Measurements from ENCODE around the gene MRTFA.
"Not testable (repeated sequence)": the region's sequence is repeated elsewhere in the genome, so short reads cannot be mapped to it uniquely, and the experiment has no call there.

The MRTFA gene

DNA sequence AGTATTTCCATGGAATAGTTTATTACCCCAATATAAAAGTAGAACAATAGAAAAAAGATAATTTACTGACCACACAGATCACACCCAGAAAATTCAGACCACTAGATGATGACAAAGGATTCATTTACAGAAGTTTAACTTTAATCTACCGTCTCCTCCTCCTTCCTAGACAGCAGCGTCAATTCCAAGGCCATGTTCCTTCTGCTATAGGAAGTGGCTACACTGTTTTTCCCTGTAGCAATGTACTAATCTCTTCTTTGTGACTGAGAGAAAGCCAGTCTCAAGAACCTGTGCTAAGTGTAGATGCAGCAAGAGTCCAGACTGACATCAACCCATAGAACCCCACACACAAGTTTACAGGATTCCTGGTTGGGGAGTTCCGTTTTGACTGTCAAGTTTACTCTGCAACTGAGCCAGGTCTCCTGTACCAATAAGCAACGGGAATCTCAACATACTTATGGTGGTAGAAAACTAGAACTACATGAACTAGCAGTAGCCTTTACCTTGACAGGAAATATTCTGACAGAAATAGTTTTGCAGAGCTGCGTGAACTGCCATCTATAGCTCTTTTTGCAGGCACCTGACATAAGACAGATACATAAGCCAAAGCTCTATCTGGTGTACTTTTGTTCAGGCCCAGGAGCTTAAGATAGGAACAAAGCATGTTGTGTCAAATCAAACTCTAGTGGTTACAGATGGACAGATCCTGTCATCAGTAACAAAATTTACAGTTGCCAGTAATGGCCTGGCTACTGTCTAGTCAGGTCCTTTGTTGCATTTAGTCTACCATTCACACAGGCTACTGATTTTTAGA is 42.9 kb downstream of the MRTFA start:
- Histone ChIP-seq H3K9me3 (ENCODE audit: low read length) (no peaks in the 10 kb centered on the region), H3K36me3 (ENCODE audit: insufficient read depth, low read length) (no peaks in the 10 kb centered on the region), H3K27me3 (ENCODE audit: control insufficient read depth in 1 of 2, insufficient read depth in 2 of 2, low read length in 2 of 2) (no peaks in the 10 kb centered on the region), H3K4me1 (ENCODE audit: insufficient read depth, low read length) (peaks cover 28% of the 10 kb centered on the region), H3K27ac (ENCODE audit: low read depth, low read length) (no peak overlapping the region), H3K4me3 (ENCODE audit: low read depth in 1 of 2, low read length in 2 of 2) (no peak overlapping the region), H3K9ac (ENCODE audit: low read length) (no peak overlapping the region)

DNA sequence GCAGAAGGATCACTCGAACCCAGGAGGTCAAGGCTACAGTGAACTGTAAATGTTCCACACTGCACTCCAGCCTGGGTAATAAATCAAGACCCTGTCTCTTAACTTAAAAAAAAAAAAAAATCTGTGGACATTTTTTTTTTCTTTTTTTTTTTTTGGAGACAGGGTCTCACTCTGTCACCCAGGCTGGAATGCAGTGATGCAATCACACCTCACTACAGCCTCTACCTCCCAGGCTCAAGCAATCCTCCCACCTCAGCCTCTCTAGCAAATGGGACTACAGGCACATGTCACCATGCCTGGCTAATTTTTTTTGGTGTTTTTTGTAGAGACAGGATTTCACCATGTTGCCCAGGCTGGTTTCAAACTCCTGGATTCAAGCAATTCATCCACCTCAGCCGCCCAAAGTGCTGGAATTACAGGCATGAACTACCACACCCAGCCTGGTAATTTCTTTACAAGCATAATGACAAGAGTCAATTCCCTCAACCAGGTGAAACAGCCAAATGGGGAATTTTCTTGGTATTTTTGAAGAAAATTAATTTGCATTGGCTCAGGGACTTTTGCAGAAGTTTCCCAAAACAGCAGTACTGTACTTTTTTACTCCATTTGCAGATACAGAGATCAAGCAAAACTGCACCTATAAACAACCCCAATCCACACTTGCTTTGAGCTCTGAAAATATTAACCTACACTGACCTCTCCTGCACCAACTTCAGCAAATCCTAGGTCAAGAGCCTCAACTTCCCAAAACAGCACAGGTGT is 44.0 kb downstream of the MRTFA start:
- H3K27me3 ChIP-seq (ENCODE audit: control insufficient read depth in 1 of 2, insufficient read depth in 2 of 2, low read length in 2 of 2): no peaks in the 10 kb centered on the region
- H3K9ac ChIP-seq (ENCODE audit: low read length): no peak overlapping the region
- no peak overlapping the region for H3K27ac ChIP-seq (ENCODE audit: low read depth, low read length)
- no peaks in the 10 kb centered on the region for H3K9me3 ChIP-seq (ENCODE audit: low read length)
- peaks cover 22% of the 10 kb centered on the region for H3K4me1 ChIP-seq (ENCODE audit: insufficient read depth, low read length)
- H3K36me3 ChIP-seq (ENCODE audit: insufficient read depth, low read length): no peaks in the 10 kb centered on the region
- no peak overlapping the region for H3K4me3 ChIP-seq (ENCODE audit: low read depth in 1 of 2, low read length in 2 of 2)

DNA sequence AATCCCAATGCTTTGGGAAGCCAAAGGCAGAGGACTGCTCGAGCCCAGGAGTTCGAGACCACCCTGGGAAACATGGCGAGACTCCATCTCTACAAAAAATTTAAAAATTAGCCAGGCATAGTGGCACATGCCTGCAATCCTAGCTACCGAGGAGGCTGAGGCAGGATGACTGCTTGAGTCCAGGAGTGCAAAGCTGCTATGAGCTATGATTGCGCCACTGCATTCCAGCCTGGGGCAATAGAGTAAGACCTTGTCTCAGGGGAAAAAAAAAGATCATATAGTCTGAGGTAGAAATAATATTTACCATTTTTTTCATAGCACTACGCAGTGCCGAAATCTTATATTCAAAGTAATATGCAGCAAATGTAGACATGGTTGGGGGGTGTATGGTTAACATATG is 47.8 kb downstream of the MRTFA start:
- Histone ChIP-seq H3K4me1 (ENCODE audit: insufficient read depth, low read length) (peaks cover 6% of the 10 kb centered on the region), H3K27me3 (ENCODE audit: control insufficient read depth in 1 of 2, insufficient read depth in 2 of 2, low read length in 2 of 2) (no peaks in the 10 kb centered on the region), H3K27ac (ENCODE audit: low read depth, low read length) (no peak overlapping the region), H3K36me3 (ENCODE audit: insufficient read depth, low read length) (no peaks in the 10 kb centered on the region), H3K9me3 (ENCODE audit: low read length) (no peaks in the 10 kb centered on the region), H3K4me3 (ENCODE audit: low read depth in 1 of 2, low read length in 2 of 2) (no peak overlapping the region), H3K9ac (ENCODE audit: low read length) (no peak overlapping the region)

DNA sequence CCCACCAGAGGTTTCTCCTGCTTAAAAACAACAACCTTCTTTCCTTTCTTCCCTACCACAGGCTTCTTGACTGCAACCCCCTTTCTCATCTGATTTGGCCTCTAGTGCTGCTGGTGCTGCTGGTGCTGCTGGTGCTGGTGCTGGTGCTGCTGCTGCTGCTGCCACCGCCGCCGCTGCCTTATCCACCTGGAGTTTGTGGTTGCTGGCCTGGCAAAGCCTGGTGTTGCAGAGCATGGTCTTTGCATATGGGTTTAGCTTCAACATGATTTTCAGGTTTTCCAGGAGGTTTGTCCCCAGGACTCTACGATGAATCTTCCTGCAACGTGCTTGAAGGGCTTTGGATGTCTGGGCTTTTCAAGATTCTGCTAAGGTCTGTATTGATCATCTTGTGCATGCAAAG is 49.7 kb downstream of the MRTFA start:
- no peak overlapping the region for H3K4me3 ChIP-seq (ENCODE audit: low read depth in 1 of 2, low read length in 2 of 2)
- no peaks in the 10 kb centered on the region for H3K9me3 ChIP-seq (ENCODE audit: low read length)
- H3K9ac ChIP-seq (ENCODE audit: low read length): no peak overlapping the region
- H3K27me3 ChIP-seq (ENCODE audit: control insufficient read depth in 1 of 2, insufficient read depth in 2 of 2, low read length in 2 of 2): no peaks in the 10 kb centered on the region
- H3K4me1 ChIP-seq (ENCODE audit: insufficient read depth, low read length): no peaks in the 10 kb centered on the region
- no peaks in the 10 kb centered on the region for H3K36me3 ChIP-seq (ENCODE audit: insufficient read depth, low read length)
- no peak overlapping the region for H3K27ac ChIP-seq (ENCODE audit: low read depth, low read length)

DNA sequence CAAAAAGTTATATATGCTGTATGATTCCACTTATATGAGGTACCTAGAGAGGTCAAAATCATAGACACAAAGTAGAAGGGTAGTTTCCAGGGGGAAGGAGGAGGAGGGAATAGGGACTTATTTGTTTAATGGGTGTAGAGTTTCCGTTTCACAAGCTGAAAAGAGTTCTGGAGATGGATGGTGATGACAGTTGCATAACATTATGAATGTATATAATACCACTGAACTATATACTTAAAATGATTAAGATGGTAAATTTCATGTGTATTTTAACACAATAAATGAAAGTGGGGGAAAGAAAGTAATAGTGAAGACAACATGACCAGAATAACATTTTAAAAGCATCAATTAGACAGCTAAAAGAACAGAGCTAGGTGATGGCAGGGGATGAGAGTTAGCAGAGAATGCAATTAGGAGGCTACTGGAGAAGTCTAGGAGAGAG is 51.2 kb downstream of the MRTFA start:
- Histone ChIP-seq H3K27me3 (ENCODE audit: control insufficient read depth in 1 of 2, insufficient read depth in 2 of 2, low read length in 2 of 2) (no peaks in the 10 kb centered on the region), H3K4me3 (ENCODE audit: low read depth in 1 of 2, low read length in 2 of 2) (no peak overlapping the region), H3K27ac (ENCODE audit: low read depth, low read length) (no peak overlapping the region), H3K36me3 (ENCODE audit: insufficient read depth, low read length) (no peaks in the 10 kb centered on the region), H3K9ac (ENCODE audit: low read length) (no peak overlapping the region), H3K4me1 (ENCODE audit: insufficient read depth, low read length) (no peaks in the 10 kb centered on the region), H3K9me3 (ENCODE audit: low read length) (no peaks in the 10 kb centered on the region)

DNA sequence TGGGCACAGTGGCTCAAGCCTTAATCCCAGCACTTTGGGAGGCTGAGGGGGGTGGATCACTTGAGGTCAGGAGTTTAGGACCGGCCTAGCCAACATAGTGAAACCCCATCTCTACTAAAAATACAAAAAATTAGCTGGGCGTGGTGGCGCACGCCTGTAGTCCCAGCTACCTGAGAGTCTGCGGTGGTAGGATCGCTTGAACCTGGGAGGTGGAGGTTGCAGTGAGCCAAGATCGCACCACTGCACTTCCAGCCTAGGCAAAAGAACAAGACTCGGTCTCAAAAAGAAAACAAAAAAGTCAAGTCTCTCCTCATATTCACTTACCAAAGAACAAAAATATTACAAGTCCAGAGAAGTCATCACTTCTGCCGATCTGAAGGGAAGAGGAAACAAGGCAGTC is 51.8 kb downstream of the MRTFA start:
- not testable (repeated sequence) for H3K4me3 ChIP-seq (ENCODE audit: low read depth in 1 of 2, low read length in 2 of 2); H3K36me3 ChIP-seq (ENCODE audit: insufficient read depth, low read length); H3K9me3 ChIP-seq (ENCODE audit: low read length); H3K27me3 ChIP-seq (ENCODE audit: control insufficient read depth in 1 of 2, insufficient read depth in 2 of 2, low read length in 2 of 2); H3K27ac ChIP-seq (ENCODE audit: low read depth, low read length); H3K4me1 ChIP-seq (ENCODE audit: insufficient read depth, low read length); H3K9ac ChIP-seq (ENCODE audit: low read length)

DNA sequence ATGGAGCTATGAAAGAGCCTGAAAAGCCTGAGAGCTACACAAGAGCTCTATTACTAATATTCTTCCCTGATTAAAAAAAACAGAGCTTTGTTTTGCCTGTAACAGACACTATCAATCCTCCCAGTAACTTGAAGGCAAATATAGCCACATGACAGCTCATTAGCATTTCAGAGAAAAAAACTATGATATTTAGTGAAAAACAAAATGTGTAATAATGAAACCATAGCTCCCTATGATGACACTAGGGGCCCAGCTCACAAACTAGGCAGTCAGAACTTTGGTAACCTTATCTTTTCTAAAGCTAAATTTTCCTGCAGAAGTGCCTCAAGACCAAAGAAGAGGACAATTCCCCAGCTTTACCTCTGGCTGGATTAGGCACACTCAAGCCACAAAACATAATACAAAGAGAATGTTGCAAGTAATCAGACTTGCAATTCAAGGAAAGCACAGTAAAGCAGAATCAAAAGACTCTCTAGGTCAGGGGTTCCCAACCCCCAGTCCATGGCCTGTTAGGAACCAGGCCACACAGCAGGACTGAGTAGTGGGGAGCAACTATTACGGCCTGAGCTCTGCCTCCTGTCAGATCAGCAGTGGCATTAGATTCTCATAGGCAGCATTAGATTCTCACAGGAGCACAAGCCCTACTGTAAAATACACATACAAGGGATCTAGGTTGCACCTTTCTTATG is 53.3 kb downstream of the MRTFA start:
- Histone ChIP-seq H3K27ac (ENCODE audit: low read depth, low read length) (no peak overlapping the region), H3K4me1 (ENCODE audit: insufficient read depth, low read length) (no peaks in the 10 kb centered on the region), H3K27me3 (ENCODE audit: control insufficient read depth in 1 of 2, insufficient read depth in 2 of 2, low read length in 2 of 2) (no peaks in the 10 kb centered on the region), H3K9ac (ENCODE audit: low read length) (no peak overlapping the region), H3K36me3 (ENCODE audit: insufficient read depth, low read length) (no peaks in the 10 kb centered on the region), H3K9me3 (ENCODE audit: low read length) (no peaks in the 10 kb centered on the region), H3K4me3 (ENCODE audit: low read depth in 1 of 2, low read length in 2 of 2) (no peak overlapping the region)

DNA sequence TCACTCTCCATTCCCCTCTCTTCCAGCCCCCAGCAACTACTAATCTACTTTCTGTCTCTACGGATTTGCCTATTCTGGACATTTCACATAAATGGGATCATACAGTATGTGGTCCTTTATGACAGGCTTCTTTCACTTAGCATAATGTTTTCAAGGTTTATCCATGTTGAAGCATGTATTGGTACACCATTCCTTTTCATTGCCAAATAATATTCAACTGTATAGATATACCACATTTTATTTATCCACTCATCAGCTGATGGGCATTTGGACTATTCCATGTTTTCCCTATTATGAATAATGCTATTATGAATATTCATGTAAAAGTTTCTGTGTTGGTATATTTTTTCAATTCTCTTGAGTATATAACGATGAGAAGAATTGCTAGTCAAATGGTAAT is 54.5 kb downstream of the MRTFA start:
- H3K36me3 ChIP-seq (ENCODE audit: insufficient read depth, low read length): no peaks in the 10 kb centered on the region
- H3K27me3 ChIP-seq (ENCODE audit: control insufficient read depth in 1 of 2, insufficient read depth in 2 of 2, low read length in 2 of 2): no peaks in the 10 kb centered on the region
- no peak overlapping the region for H3K9ac ChIP-seq (ENCODE audit: low read length)
- H3K4me3 ChIP-seq (ENCODE audit: low read depth in 1 of 2, low read length in 2 of 2): no peak overlapping the region
- no peaks in the 10 kb centered on the region for H3K4me1 ChIP-seq (ENCODE audit: insufficient read depth, low read length)
- H3K9me3 ChIP-seq (ENCODE audit: low read length): no peaks in the 10 kb centered on the region
- H3K27ac ChIP-seq (ENCODE audit: low read depth, low read length): no peak overlapping the region

DNA sequence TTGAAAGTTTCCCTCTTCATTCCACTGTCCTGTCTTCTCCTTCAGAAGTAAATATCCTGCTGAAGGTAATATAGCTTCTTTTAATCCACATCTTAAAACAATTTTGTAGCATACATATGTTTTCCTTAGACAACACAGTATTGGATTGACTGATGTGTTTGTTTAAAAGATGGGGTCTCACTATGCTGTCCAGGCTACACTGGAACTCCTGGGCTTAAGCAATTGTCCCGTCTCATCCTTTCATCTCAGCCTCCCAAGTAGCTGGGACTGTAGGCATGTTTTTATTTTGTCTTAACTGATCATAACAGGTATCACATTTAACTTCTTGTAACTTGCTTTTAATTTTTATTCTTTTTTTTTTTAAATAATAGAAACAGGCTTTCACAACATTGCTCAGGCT is 55.9 kb downstream of the MRTFA start:
- H3K9ac ChIP-seq (ENCODE audit: low read length): no peak overlapping the region
- H3K4me1 ChIP-seq (ENCODE audit: insufficient read depth, low read length): no peaks in the 10 kb centered on the region
- no peaks in the 10 kb centered on the region for H3K27me3 ChIP-seq (ENCODE audit: control insufficient read depth in 1 of 2, insufficient read depth in 2 of 2, low read length in 2 of 2)
- H3K9me3 ChIP-seq (ENCODE audit: low read length): no peaks in the 10 kb centered on the region
- H3K27ac ChIP-seq (ENCODE audit: low read depth, low read length): no peak overlapping the region
- no peaks in the 10 kb centered on the region for H3K36me3 ChIP-seq (ENCODE audit: insufficient read depth, low read length)
- no peak overlapping the region for H3K4me3 ChIP-seq (ENCODE audit: low read depth in 1 of 2, low read length in 2 of 2)

DNA sequence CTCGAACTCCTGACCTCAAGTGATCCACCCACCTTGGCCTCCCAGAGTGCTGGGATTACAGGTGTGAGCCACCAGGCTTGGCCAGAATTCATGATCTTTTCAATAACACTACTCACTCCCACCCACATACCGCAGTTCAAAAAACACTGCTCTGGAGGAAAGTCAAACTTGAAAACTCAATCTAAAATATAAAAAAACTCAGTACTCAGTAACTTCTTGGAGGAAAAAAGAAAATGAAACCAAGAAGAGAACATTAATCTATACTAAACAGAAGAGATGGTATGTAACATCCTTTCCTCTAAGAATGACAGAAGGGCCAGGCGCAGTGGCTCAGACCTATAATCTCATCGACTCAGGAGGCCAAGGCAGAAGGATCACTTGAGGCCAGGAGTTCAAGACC is 58.3 kb downstream of the MRTFA start:
- no peak overlapping the region for H3K4me3 ChIP-seq (ENCODE audit: low read depth in 1 of 2, low read length in 2 of 2)
- H3K36me3 ChIP-seq (ENCODE audit: insufficient read depth, low read length): no peaks in the 10 kb centered on the region
- no peaks in the 10 kb centered on the region for H3K9me3 ChIP-seq (ENCODE audit: low read length)

DNA sequence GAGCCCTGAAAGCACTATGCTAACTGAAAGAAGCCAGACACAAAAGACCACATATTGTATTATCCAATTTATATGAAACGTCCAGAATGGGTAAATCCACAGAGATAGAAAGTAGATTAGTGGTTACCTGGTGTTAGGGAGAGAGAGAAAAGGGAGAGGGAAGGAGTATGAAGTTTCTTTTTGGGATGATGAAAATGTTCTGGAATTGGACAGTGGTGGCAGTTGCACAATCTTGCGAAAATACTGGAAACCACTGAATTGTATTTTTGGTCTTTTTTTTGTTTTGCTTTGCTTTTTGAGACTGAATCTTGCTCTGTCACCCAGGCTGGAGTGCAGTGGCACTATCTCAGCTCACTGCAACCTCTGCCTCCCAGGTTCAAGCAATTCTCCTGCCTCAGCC is 63.5 kb downstream of the MRTFA start:
- no peaks in the 10 kb centered on the region for H3K4me1 ChIP-seq (ENCODE audit: insufficient read depth, low read length)
- H3K9ac ChIP-seq (ENCODE audit: low read length): no peak overlapping the region
- no peak overlapping the region for H3K27ac ChIP-seq (ENCODE audit: low read depth, low read length)
- no peaks in the 10 kb centered on the region for H3K36me3 ChIP-seq (ENCODE audit: insufficient read depth, low read length)
- H3K27me3 ChIP-seq (ENCODE audit: control insufficient read depth in 1 of 2, insufficient read depth in 2 of 2, low read length in 2 of 2): no peaks in the 10 kb centered on the region
- no peaks in the 10 kb centered on the region for H3K9me3 ChIP-seq (ENCODE audit: low read length)
- H3K4me3 ChIP-seq (ENCODE audit: low read depth in 1 of 2, low read length in 2 of 2): no peak overlapping the region

More for the DNA sequence above, 58.3 kb downstream of the MRTFA start:
- Histone ChIP-seq H3K27ac (ENCODE audit: low read depth, low read length) (no peak overlapping the region), H3K4me1 (ENCODE audit: insufficient read depth, low read length) (no peaks in the 10 kb centered on the region), H3K27me3 (ENCODE audit: control insufficient read depth in 1 of 2, insufficient read depth in 2 of 2, low read length in 2 of 2) (no peaks in the 10 kb centered on the region), H3K9ac (ENCODE audit: low read length) (no peak overlapping the region)

Data from muscle layer of colon (tissue), 2 donors.